ENCODE measurements around the gene STK32C. TPM values are rescaled to one million over a fixed set of nuclear protein-coding genes. Genes with fewer than 3 reads are reported as not detected.
"Not testable (repeated sequence)": the region's sequence is repeated elsewhere in the genome, so short reads cannot be mapped to it uniquely, and the experiment has no call there.

Gene STK32C
- total RNA-seq, 1 experiment from 2014 or later = 58.2 TPM

DNA sequence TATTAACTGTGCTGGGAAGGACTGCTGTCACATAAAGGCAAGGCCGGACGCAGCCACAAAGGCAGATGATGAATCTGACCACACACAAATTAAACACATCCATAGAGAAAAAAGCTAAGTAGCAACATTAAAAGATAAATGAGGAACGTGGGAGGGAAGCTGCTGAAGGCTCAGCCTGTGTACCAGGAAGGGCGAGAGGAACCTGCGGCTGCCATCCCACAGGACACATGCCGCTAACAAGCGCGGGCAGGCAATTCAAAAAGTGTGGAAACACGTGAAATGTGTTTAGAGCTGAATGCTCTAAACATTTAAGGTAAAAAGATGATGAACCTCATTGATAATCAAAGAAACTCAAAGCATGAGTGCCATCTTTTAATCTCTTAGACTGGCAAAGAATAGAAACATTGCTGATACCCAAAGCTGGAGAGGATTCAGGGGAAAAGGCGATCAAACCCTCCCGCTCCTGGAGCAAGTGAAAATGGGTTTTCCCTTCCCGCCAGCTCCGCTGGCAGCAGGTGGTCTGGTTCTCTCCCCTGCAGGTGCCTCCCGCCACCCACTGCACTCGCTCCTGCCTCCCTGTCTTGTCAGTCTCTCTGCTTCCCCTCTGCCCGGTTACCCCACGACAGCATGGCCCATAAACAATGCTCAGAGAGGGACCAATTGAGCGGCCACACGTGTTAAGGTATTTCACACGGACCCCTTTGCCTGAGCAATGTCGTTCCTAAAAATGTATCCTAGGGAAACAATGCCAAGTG lies 4.2 kb downstream of the STK32C start:
- DNase-seq (ENCODE audit: extremely low read depth, low read depth) = no peak

GRCh38 chr10:132302421-132303310 lies 5.1 kb downstream of the STK32C start:
- DNase-seq (ENCODE audit: extremely low read depth, low read depth) = no peak

- DNase-seq (ENCODE audit: extremely low read depth, low read depth) = no peak
Measured at GRCh38 chr10:132301371-132302330, 6.1 kb downstream of the STK32C start.

- no peak for DNase-seq (ENCODE audit: extremely low read depth, low read depth)
Measured at GRCh38 chr10:132300582-132300981, 7.2 kb downstream of the STK32C start.

GRCh38 chr10:132299371-132300336 lies 8.1 kb downstream of the STK32C start:
- DNase-seq (ENCODE audit: extremely low read depth, low read depth) = no peak

DNA sequence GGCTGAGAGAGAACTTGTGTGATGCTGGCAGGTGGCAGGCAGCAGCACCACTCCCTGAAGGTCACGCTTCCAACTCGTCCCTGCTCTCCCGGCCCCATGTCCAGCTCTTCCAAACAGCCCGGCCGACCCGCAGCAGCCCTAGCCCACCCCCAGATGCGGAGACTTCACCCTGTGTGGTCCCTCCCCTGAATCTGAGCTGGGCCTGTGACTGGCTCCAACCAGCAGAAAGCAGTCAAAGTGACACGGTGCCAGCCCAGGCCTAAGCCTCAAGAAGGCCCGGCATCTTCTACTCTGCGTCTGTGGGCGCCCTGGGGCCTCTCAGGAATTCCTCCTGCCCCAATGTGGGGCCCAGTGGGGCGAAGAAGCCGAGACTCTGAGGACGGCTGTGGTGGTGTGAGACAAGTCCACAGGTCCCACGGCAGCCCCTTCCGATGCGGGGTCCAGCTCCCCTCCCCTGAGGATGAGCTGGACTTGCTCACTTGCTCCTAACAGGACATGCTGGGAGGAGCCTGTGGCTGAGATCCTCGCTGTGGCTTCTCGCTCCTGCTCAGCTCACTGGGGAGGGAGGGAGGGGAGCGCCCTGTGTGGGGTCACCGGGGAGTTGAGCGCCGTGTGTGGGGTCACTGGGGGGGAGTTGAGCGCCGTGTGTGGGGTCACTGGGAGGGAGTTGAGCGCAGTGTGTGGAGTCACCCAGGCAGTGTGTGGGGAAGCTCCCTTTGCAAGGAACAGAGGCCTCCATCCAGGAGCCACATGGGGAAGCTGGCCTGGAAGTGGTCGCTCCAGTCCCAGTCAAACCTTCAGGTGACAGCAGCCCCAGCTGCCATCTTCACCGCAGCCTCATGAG lies 9.5 kb downstream of the STK32C start:
- no peak for DNase-seq (ENCODE audit: extremely low read depth, low read depth)

DNA sequence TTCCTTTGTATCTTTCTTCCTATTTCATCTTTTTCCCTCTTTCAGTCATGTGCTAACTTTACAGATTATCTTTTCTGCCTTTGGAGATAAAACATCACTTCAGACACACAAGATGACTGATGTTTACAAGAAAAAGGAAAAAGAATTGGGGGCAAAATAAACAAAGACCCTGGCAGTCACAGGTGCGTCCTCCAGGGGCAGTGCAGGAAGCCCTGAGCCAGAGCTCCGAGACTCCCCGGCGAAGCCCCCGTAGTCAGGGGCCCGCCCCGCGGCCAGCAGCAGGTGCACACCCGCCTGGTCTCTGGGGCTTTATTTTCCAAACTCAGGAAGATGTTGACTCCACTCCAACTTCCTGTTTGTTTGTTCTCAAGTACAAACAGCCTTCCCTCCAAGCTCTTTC lies 10.2 kb downstream of the STK32C start:
- no peak for DNase-seq (ENCODE audit: extremely low read depth, low read depth)

- DNase-seq (ENCODE audit: extremely low read depth, low read depth) = no peak
Measured at GRCh38 chr10:132296666-132297443, 10.9 kb downstream of the STK32C start.

- not testable (repeated sequence) for DNase-seq (ENCODE audit: extremely low read depth, low read depth)
Measured at GRCh38 chr10:132295481-132295880, 12.3 kb downstream of the STK32C start.

- DNase-seq (ENCODE audit: extremely low read depth, low read depth) = no peak
Measured at GRCh38 chr10:132294561-132295318, 13.0 kb downstream of the STK32C start.

- DNase-seq (ENCODE audit: extremely low read depth, low read depth) = no peak
Measured at GRCh38 chr10:132293813-132294520, 13.8 kb downstream of the STK32C start.

DNA sequence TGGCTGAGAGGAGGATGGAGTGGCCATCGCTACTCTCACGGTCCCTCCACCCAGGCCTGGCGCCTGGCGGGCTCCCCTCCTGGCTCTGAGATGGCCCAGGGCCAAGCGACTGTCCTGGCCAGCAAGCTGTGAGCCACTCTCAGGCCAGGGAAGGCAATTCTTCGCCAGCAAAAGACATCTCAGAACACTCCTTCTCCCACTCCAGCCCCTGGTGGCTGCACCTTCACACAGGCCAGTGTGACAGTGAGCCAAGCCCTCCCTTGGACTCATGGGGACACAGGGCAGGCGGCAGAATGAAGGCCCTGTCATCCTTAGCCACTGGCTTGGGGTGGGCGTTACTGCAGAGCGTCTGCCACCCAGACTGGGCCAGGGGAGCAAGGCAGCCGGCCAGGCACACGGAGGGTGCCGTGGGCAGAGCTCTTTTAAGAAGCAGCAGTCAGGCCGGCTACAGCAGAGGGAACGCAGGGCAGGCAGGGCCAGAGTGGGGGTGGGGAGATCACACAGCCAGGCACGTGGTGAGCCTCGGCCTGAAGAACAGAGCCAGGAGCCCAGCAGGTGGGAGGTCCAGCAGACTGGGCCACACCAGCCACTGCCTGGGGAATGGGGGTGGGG lies 14.4 kb downstream of the STK32C start:
- no peak for DNase-seq (ENCODE audit: extremely low read depth, low read depth)

DNA sequence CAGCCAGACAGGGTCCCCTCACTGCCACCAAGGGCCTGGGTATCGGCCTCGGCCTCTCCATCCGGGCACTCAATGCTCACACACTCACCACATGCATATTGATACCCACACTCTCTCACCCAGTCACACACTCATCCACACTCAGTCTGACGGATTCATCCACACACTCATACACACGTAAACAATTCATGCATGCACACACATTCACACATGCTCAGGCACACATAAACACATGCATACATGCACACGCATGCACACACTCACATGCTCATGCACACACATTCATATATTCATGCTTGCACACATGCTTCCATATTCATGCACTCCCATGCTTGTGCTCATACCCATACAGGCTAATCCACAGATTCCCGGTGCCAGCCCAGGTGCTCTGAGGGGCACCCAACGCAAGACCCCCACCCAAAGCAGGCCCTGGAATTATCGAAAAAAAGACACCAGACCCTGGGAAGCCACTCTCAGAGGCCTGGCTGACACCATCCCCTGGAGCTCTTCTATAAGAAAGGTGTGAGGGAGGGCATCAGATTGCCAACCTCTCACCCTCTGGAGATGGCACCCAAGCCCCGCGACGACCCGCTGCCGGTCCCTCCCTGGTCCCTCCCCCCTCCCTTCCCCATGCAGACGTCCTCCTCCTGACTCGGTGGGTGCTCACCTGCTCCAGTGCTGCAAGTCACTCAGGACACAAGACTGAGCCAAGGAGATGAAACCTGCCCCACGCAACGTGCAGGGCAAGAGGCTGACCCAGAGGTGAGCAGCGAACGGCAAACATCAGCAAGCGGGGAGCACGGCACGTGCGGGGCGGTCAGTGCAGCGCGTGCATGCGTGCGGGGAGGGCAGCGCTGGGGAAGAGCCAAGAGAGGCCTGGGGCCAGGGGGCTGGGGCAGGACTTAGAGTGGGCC lies 15.2 kb downstream of the STK32C start:
- DNase-seq (ENCODE audit: extremely low read depth, low read depth) = no peak

GRCh38 chr10:132291826-132292225 lies 15.9 kb downstream of the STK32C start:
- no peak for DNase-seq (ENCODE audit: extremely low read depth, low read depth)

DNA sequence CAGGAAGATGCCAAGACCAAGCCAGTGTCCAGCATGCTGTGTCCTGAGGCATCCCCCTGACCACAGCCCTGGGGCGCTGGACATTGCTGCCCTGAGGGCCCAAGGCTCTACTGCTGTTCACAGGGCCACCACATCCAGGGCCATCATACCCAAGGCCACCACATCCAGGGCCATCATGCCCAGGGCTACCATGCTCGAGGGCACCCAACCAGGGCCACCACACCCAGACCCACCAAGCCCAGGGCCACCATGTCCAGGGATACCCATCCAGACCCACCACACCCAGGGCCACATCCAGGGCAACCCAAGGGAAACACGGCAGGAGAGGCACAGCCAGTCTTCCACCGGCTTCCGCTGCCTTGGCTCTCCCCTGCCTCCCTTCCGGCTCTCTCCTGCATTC lies 17.1 kb downstream of the STK32C start:
- DNase-seq (ENCODE audit: extremely low read depth, low read depth) = no peak

All from NCI-H460 (cell line).